GM20000 (cell line): Measurements from ENCODE around the gene AGFG2.
A peak's percentile ranks its signal among the peaks of the same experiment; 100 is the strongest.
"Not testable (repeated sequence)": the region's sequence is repeated elsewhere in the genome, so short reads cannot be mapped to it uniquely, and the experiment has no call there.

ENCODE experiments used
- DNase-seq: peaks from one replicate; pipeline ENCODE4 v3.0.0; 2012; ENCODE audit warnings: low spot score
- CTCF ChIP-seq: IDR thresholded peaks from 2 replicates; pipeline ENCODE4 v1.5.1; 2012; ENCODE audit warnings: mild to moderate bottlenecking, control low read depth; ENCODE audit errors: extremely low read depth, missing control alignments

The AGFG2 gene

GRCh38 chr7:100563809-100564400 lies 24.9 kb downstream of the AGFG2 start:
- peak; percentile 87 for TF ChIP-seq CTCF
- DNase-seq, result peak; percentile 83

GRCh38 chr7:100564405-100564804 lies 25.4 kb downstream of the AGFG2 start:
- not testable (repeated sequence) for DNase-seq

DNA sequence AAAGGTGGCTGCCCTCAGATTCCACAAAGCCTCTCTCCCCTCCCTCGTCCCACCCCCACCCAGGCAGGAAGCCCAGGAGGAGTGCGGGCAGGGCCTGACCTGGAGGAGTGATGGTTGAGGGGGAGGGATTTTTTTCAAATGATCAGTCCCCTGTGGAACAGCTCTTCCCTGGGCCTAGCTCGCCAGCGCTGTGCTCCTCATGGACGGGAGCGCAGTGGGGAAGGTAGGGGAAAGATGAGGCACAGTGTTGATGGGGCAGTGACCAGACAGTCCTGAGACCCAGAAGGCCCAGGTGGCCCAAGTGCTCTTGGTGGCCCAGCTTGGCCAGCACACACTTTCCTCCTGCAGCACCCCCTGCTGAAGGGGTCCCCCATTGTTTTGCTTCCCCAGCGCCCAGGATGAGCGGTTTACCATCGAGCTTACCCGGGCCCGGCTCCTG lies 26.1 kb downstream of the AGFG2 start:
- no peak for DNase-seq
- no peak for TF ChIP-seq CTCF

DNA sequence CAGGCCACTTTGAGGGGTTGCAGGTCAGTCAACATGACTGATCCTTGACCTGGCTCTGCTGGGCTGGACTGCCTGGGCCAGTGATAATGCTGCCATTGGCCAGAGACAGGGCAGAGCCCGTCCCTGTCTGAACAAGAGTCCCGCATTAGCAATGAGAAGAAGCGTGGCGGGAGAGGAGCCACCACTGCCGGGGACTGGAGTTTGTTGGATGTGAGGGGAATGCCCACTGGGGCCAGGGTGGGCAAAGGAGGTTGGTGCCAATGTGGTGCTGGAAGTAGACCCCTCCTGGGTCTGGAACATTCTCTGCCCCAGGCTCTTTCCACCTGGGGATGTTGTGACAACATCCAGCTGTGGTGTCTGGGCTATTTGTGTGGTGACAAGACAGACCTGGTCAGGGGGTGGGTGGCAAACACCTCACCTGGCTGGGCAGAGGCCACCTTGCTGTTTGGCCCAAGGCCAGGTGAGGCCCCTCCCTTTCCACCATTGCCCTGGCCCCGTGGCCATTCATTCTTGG lies 27.1 kb downstream of the AGFG2 start:
- TF ChIP-seq CTCF, result no peak
- no peak for DNase-seq

DNA sequence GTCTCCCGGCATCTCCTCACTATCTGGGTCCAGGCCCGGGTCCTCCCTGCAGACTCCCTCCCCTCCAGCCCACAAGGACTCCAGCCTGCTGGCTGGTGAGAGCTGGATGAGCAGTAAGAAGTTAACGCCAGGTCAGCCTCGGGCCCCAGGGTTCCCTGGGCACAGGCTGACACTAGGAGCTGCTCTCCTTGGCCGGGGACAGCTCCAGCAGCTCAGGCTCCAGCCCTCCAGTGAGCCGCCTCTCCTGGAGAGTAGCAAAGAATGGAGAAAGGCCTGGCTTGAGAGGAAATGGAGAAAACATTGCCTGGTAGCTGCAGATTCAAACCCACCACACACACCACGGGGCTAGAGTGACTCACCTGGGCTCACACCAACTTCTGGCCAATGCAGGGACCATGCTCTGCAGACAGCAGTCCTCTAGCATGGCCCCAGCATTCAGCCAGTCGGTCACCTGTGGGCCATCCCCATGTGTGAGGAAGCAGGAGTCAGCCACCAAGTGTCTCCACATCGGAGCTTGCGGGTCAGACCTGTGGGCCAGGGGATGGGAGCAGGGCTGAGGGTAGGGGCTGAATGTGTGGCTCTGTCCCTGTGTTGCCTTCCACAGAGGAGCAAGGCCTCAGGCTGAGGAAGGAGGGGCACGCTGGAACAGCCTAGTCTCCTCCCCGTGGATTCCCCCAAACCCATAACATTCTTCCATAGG lies 28.2 kb downstream of the AGFG2 start:
- TF ChIP-seq CTCF, result no peak
- DNase-seq, result no peak

DNA sequence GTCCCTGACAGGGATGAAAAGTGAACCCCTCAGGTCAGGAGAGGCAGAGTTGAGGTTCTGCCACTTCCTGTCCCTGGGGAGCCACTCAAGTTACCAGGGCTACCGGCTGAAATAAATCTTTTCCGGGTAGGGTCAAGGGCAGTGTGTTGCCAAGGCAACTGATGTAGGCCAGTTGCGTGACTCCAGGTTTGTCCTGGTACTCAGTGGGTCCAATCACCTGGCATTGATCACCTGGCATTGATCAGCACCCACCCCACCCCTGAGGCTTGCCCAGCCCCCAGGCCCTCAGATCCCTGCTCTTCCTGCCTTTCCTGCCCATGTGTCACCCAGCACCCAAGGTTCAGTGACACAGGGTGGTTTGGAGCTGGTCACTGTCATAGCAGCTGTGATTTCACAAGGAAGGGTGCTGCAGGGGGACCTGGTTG lies 28.8 kb downstream of the AGFG2 start:
- no peak for DNase-seq
- no peak for TF ChIP-seq CTCF

GRCh38 chr7:100568176-100568895 lies 29.3 kb downstream of the AGFG2 start:
- no peak for TF ChIP-seq CTCF
- DNase-seq, result no peak
